GM18498 (cell line): ENCODE data around the gene MEF2B.
"Not testable (repeated sequence)": the region's sequence is repeated elsewhere in the genome, so short reads cannot be mapped to it uniquely, and the experiment has no call there.

Experiments used
- ATAC-seq: cut with Tn5 transposase; IDR thresholded peaks from one replicate; pipeline ENCODE4 v1.9.1; 2021; ENCODE audit warnings: mild to moderate bottlenecking, moderate library complexity; ENCODE audit not compliant: unreplicated experiment

Gene MEF2B

GRCh38 chr19:19193926-19194325 lies 23.9 kb upstream of the MEF2B start:
- ATAC-seq: no peak

GRCh38 chr19:19192910-19193423 lies 22.9 kb upstream of the MEF2B start:
- no peak for ATAC-seq

- peak; percentile 80 for ATAC-seq
Observed at GRCh38 chr19:19192078-19192882, 22.2 kb upstream of the MEF2B start, which contains the start of the genes BORCS8 and RFXANK. TSS of gene BORCS8 (minus strand) at chr19:19192152. CDS start at chr19:19192117, 35 bp downstream. TSS of gene RFXANK (plus strand) at chr19:19192258. CDS start at chr19:19193947, 1,689 bp downstream.

- ATAC-seq: no peak
Observed at GRCh38 chr19:19191768-19192077, 21.7 kb upstream of the MEF2B start.

GRCh38 chr19:19186742-19187141 lies 16.7 kb upstream of the MEF2B start:
- ATAC-seq: no peak

- ATAC-seq: no peak
Observed at GRCh38 chr19:19185853-19186740, 16.0 kb upstream of the MEF2B start.

GRCh38 chr19:19181488-19181998 lies 11.5 kb upstream of the MEF2B start:
- ATAC-seq: no peak

GRCh38 chr19:19179548-19180441 lies 9.7 kb upstream of the MEF2B start:
- no peak for ATAC-seq

GRCh38 chr19:19176950-19177349 lies 6.9 kb upstream of the MEF2B start:
- no peak for ATAC-seq

GRCh38 chr19:19173243-19173642 lies 3.2 kb upstream of the MEF2B start:
- ATAC-seq: not testable (repeated sequence)

GRCh38 chr19:19171821-19172532 lies 1.9 kb upstream of the MEF2B start:
- no peak for ATAC-seq

- ATAC-seq: no peak
Observed at GRCh38 chr19:19170873-19171672, 1.0 kb upstream of the MEF2B start.

- ATAC-seq: peak; percentile 11
Observed at GRCh38 chr19:19169236-19170052, 619 bp downstream of the MEF2B start.

GRCh38 chr19:19167612-19168011 lies 2.5 kb downstream of the MEF2B start:
- no peak for ATAC-seq

GRCh38 chr19:19165396-19165795 lies 4.7 kb downstream of the MEF2B start:
- ATAC-seq: no peak

GRCh38 chr19:19162495-19162894 lies 7.6 kb downstream of the MEF2B start:
- ATAC-seq: no peak

- ATAC-seq: peak; percentile 37
Observed at GRCh38 chr19:19160461-19161035, 9.5 kb downstream of the MEF2B start.

- ATAC-seq: no peak
Observed at GRCh38 chr19:19159534-19159933, 10.5 kb downstream of the MEF2B start.
